ENCODE data around the gene NISCH.

DNA sequence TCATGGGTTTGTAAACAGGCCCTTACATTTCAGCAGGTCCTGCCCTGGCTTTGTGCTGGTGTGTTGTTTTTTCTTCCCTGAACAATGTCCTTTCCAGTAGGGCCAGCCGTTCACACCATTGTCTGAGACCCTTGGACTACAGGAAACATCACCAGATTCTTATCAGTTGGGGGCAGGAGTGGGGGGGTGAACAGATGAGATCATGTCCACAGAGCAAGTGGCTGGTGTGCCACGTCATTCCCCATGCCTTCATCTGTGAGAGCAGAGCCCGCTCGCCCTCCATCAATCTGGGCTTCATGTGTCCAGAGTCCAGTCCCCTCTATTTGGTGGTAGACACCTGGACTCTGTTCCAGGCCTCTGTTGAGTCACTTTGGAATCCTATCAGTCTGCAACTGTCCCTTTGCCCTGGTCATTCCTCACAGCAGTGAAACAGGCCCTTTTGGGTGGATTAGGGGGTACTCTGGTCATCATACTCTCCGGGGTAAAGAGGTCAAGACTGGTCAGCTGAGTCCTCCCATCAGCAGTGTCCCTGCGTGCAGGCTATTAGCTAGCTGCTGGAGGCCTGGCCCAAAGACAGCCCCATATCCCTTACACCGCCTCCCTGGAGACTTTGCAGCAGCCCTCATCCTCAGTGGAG lies 25.5 kb upstream of the NISCH start:
- no peak for TF ChIP-seq NFIC (IDR thresholded peaks at IDR 0.05)
- no peak for TF ChIP-seq EP300 (IDR thresholded peaks at IDR 0.05; ENCODE audit: borderline replicate concordance)
- TF ChIP-seq TAF1 (IDR thresholded peaks at IDR 0.05; ENCODE audit: low read depth) = no peak
- TF ChIP-seq, protein P1, sequence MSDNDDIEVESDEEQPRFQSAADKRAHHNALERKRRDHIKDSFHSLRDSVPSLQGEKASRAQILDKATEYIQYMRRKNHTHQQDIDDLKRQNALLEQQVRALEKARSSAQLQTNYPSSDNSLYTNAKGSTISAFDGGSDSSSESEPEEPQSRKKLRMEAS (IDR thresholded peaks at IDR 0.05) = no peak
- TF ChIP-seq, protein P2, sequence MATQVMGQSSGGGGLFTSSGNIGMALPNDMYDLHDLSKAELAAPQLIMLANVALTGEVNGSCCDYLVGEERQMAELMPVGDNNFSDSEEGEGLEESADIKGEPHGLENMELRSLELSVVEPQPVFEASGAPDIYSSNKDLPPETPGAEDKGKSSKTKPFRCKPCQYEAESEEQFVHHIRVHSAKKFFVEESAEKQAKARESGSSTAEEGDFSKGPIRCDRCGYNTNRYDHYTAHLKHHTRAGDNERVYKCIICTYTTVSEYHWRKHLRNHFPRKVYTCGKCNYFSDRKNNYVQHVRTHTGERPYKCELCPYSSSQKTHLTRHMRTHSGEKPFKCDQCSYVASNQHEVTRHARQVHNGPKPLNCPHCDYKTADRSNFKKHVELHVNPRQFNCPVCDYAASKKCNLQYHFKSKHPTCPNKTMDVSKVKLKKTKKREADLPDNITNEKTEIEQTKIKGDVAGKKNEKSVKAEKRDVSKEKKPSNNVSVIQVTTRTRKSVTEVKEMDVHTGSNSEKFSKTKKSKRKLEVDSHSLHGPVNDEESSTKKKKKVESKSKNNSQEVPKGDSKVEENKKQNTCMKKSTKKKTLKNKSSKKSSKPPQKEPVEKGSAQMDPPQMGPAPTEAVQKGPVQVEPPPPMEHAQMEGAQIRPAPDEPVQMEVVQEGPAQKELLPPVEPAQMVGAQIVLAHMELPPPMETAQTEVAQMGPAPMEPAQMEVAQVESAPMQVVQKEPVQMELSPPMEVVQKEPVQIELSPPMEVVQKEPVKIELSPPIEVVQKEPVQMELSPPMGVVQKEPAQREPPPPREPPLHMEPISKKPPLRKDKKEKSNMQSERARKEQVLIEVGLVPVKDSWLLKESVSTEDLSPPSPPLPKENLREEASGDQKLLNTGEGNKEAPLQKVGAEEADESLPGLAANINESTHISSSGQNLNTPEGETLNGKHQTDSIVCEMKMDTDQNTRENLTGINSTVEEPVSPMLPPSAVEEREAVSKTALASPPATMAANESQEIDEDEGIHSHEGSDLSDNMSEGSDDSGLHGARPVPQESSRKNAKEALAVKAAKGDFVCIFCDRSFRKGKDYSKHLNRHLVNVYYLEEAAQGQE (IDR thresholded peaks at IDR 0.05; ENCODE audit: low read depth) = no peak
- TF ChIP-seq, protein P3, sequence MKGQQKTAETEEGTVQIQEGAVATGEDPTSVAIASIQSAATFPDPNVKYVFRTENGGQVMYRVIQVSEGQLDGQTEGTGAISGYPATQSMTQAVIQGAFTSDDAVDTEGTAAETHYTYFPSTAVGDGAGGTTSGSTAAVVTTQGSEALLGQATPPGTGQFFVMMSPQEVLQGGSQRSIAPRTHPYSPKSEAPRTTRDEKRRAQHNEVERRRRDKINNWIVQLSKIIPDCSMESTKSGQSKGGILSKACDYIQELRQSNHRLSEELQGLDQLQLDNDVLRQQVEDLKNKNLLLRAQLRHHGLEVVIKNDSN (IDR thresholded peaks at IDR 0.05) = no peak
- TF ChIP-seq CEBPB (IDR thresholded peaks at IDR 0.05) = no peak
- TF ChIP-seq YY1 (IDR thresholded peaks at IDR 0.05; ENCODE audit: low read depth) = no peak
- no peak for TF ChIP-seq RAD21 (IDR thresholded peaks at IDR 0.05; ENCODE audit: low read depth)
- no peak for TF ChIP-seq ZBTB7A (IDR thresholded peaks at IDR 0.05; ENCODE audit: low read depth)

All from Ishikawa (cell line).